H9 (cell line): ENCODE data around the gene NR3C2. TPM values are rescaled to one million over a fixed set of nuclear protein-coding genes. Genes with fewer than 3 reads are reported as not detected.

Experiments used
- DNase-seq: peaks from one replicate; pipeline ENCODE4 v3.0.0-alpha.2; 2017
- H2AFZ ChIP-seq: one replicate; pipeline ENCODE4 v1.6.1; 2013; ENCODE audit warnings: mild to moderate bottlenecking, low read length, control low read depth, moderate library complexity
- H2AK5ac ChIP-seq: 2 replicates; pipeline ENCODE4 v1.6.1; 2013; ENCODE audit warnings: low read length, control low read depth, mixed read lengths; ENCODE audit not compliant: insufficient read length
- H2BK120ac ChIP-seq: one replicate; pipeline ENCODE4 v1.6.1; 2013; ENCODE audit warnings: low read depth, mild to moderate bottlenecking, low read length, control low read depth, inconsistent platforms; ENCODE audit not compliant: poor library complexity, severe bottlenecking
- H2BK12ac ChIP-seq: 2 replicates; pipeline ENCODE4 v1.6.1; 2013; ENCODE audit warnings: low read length, control low read depth, mixed read lengths, low read depth; ENCODE audit not compliant: insufficient read length
- H2BK15ac ChIP-seq: 2 replicates; pipeline ENCODE4 v1.6.1; 2013; ENCODE audit warnings: low read depth, low read length, control low read depth
- H2BK20ac ChIP-seq: one replicate; pipeline ENCODE4 v1.6.1; 2013; ENCODE audit warnings: low read depth, mild to moderate bottlenecking, low read length, control low read depth, inconsistent platforms; ENCODE audit not compliant: poor library complexity, severe bottlenecking
- H2BK5ac ChIP-seq: 2 replicates; pipeline ENCODE4 v1.6.1; 2013; ENCODE audit warnings: low read length, control low read depth, mixed read lengths; ENCODE audit not compliant: insufficient read length
- H3K14ac ChIP-seq: 2 replicates; pipeline ENCODE4 v1.6.1; 2013; ENCODE audit warnings: low read length, control low read depth; ENCODE audit not compliant: insufficient read depth
- H3K18ac ChIP-seq: 2 replicates; pipeline ENCODE4 v1.6.1; 2013; ENCODE audit warnings: low read depth, mild to moderate bottlenecking, mixed read lengths, low read length, control low read depth; ENCODE audit not compliant: insufficient read length
- H3K23ac ChIP-seq: 2 replicates; pipeline ENCODE4 v1.6.1; 2013; ENCODE audit warnings: low read length, control low read depth, mixed read lengths, low read depth; ENCODE audit not compliant: insufficient read length
- H3K23me2 ChIP-seq: 2 replicates; pipeline ENCODE4 v1.6.1; 2013; ENCODE audit warnings: low read depth, mild to moderate bottlenecking, mixed read lengths, low read length, control low read depth; ENCODE audit not compliant: insufficient read length, poor library complexity, severe bottlenecking
- H3K27ac ChIP-seq: 2 replicates; pipeline ENCODE4 v1.5.1; 2013; ENCODE audit warnings: low read length, control low read depth, mixed read lengths, low read depth; ENCODE audit not compliant: insufficient read length
- H3K27me3 ChIP-seq: 2 replicates; pipeline ENCODE4 v1.6.1; 2013; ENCODE audit warnings: low read length, control low read depth, inconsistent platforms; ENCODE audit not compliant: insufficient read depth
- H3K4ac ChIP-seq: 2 replicates; pipeline ENCODE4 v1.6.1; 2013; ENCODE audit warnings: low read depth, mild to moderate bottlenecking, control low read depth, inconsistent platforms, low read length, moderate library complexity
- H3K4me1 ChIP-seq: 2 replicates; pipeline ENCODE4 v1.6.1; 2013; ENCODE audit warnings: low read length, control low read depth, inconsistent platforms; ENCODE audit not compliant: insufficient read depth
- H3K4me2 ChIP-seq: 2 replicates; pipeline ENCODE4 v1.6.1; 2013; ENCODE audit warnings: low read length, control low read depth, mixed read lengths; ENCODE audit not compliant: insufficient read length, insufficient read depth
- H3K56ac ChIP-seq: 2 replicates; pipeline ENCODE4 v1.6.1; 2013; ENCODE audit warnings: low read depth, mild to moderate bottlenecking, mixed read lengths, low read length, control low read depth; ENCODE audit not compliant: insufficient read length
- H3K79me1 ChIP-seq: 2 replicates; pipeline ENCODE4 v1.6.1; 2013; ENCODE audit warnings: low read depth, mild to moderate bottlenecking, moderate library complexity, low read length, control low read depth, inconsistent platforms; ENCODE audit not compliant: insufficient read depth, poor library complexity, severe bottlenecking
- H3K79me2 ChIP-seq: 2 replicates; pipeline ENCODE4 v1.6.1; 2013; ENCODE audit warnings: low read length, control low read depth, inconsistent platforms; ENCODE audit not compliant: insufficient read depth
- H3K9ac ChIP-seq: 2 replicates; pipeline ENCODE4 v1.6.1; 2013; ENCODE audit warnings: low read length, control low read depth, mixed read lengths; ENCODE audit not compliant: insufficient read length; ENCODE audit errors: extremely low read depth
- H3K9me3 ChIP-seq: one replicate; pipeline ENCODE4 v1.6.1; 2013; ENCODE audit warnings: low read depth, low read length, inconsistent platforms; ENCODE audit not compliant: control insufficient read depth
- H3T11ph ChIP-seq: one replicate; pipeline ENCODE4 v1.6.1; 2013; ENCODE audit warnings: mild to moderate bottlenecking, low read length, control low read depth, inconsistent platforms
- H4K20me1 ChIP-seq: one replicate; pipeline ENCODE4 v1.6.1; 2013; ENCODE audit not compliant: control insufficient read depth, insufficient read length, insufficient read depth
- H4K5ac ChIP-seq: 2 replicates; pipeline ENCODE4 v1.6.1; 2013; ENCODE audit warnings: low read depth, mild to moderate bottlenecking, mixed read lengths, low read length, control low read depth; ENCODE audit not compliant: insufficient read length
- H4K8ac ChIP-seq: replicated peaks from 2 replicates; pipeline ENCODE4 v1.6.1; 2013; ENCODE audit warnings: low read length, control low read depth, mixed read lengths, low read depth; ENCODE audit not compliant: insufficient read length
- H4K91ac ChIP-seq: 2 replicates; pipeline ENCODE4 v1.6.1; 2013; ENCODE audit warnings: low read depth, mild to moderate bottlenecking, moderate library complexity, mixed read lengths, low read length, control low read depth; ENCODE audit not compliant: insufficient read length
- H3K27ac Mint-ChIP-seq, 3 experiments: 2 replicates in 2 of 3; 3 replicates in 1 of 3; pipeline ENCODE4 v1.8.0; 2020 to 2021; ENCODE audit warnings: mixed read lengths in 3 of 3, mild to moderate bottlenecking in 1 of 3, moderate library complexity in 1 of 3
- H3K27me3 Mint-ChIP-seq: 2 replicates; pipeline ENCODE4 v1.8.0; 2021; ENCODE audit warnings: low read depth, mild to moderate bottlenecking, moderate library complexity, mixed read lengths
- H3K36me3 Mint-ChIP-seq, 3 experiments: 2 replicates in 2 of 3; 3 replicates in 1 of 3; pipeline ENCODE4 v1.8.0; 2020 to 2021; ENCODE audit warnings: low read depth in 3 of 3, mixed read lengths in 3 of 3; ENCODE audit not compliant: insufficient read depth in 1 of 3
- H3K4me1 Mint-ChIP-seq, 2 experiments: 2 replicates each; pipeline ENCODE4 v1.8.0; 2020; ENCODE audit warnings: mixed read lengths in 2 of 2
- H3K4me3 Mint-ChIP-seq, 2 experiments: 2 replicates in 1 of 2; 3 replicates in 1 of 2; pipeline ENCODE4 v1.8.0; 2020 to 2021; ENCODE audit warnings: mild to moderate bottlenecking in 2 of 2, mixed read lengths in 2 of 2, moderate library complexity in 1 of 2
- H3K9me3 Mint-ChIP-seq, 2 experiments: 2 replicates in 1 of 2; 3 replicates in 1 of 2; pipeline ENCODE4 v1.8.0; 2020; ENCODE audit warnings: mild to moderate bottlenecking in 2 of 2, mixed read lengths in 2 of 2, moderate library complexity in 1 of 2
- CTCF ChIP-seq: fragments of 200-600 bp; sonication (generic); conservative IDR thresholded peaks from 3 replicates; pipeline ENCODE4 v1.8.0; 2021; ENCODE audit warnings: antibody characterized with exemption, mild to moderate bottlenecking
- WGBS: extraction: QIAGEN DNeasy Blood & Tissue Kit; methylation state at CpG from one replicate; pipeline ENCODE4 v1.1.7; 2013; ENCODE audit warnings: missing lambda C conversion rate, low lambda C conversion rate, mixed read lengths; ENCODE audit not compliant: insufficient read length; ENCODE audit errors: extremely low coverage; 5-methylcytosine and 5-hydroxymethylcytosine counted together
- total RNA-seq: library from RNA; stranded (reverse); gene quantifications from 2 replicates; pipeline ENCODE4 v1.2.1, GENCODE V29; 2021

Gene NR3C2
- total RNA-seq, 1 experiment from 2014 or later = 1.4 TPM

GRCh38 chr4:148329751-148330150, 112.5 kb downstream of the NR3C2 start:
- Histone ChIP-seq H3K79me2 (no peaks in the 10 kb centered on the region), H2BK15ac (no peak overlapping the region), H2BK5ac (no peak overlapping the region), H3K18ac (no peak overlapping the region), H4K5ac (no peak overlapping the region), H3K23ac (no peak overlapping the region), H4K20me1 (no peaks in the 10 kb centered on the region), H3K4me1 (peaks cover 3% of the 10 kb centered on the region; the same call in 1 of the 2 replicates), H3K9me3 (no peaks in the 10 kb centered on the region), H3K4me2 (no peak overlapping the region), H3K23me2 (no peaks in the 10 kb centered on the region), H2AFZ (no peak overlapping the region), H3K4ac (no peak overlapping the region), H4K91ac (no peak overlapping the region), H2AK5ac (no peak overlapping the region), H2BK12ac (no peak overlapping the region), H3K27me3 (no peaks in the 10 kb centered on the region), H2BK120ac (no peak overlapping the region), H3K79me1 (no peaks in the 10 kb centered on the region), H3K9ac (no peak overlapping the region), H2BK20ac (no peak overlapping the region), H3K56ac (no peak overlapping the region), H3K27ac (no peak overlapping the region), H3T11ph (no peak overlapping the region), H4K8ac (no peak overlapping the region), H3K14ac (no peak overlapping the region)
- peaks cover 20 to 24% of the 10 kb centered on the region in 2 experiments for H3K4me1 Mint-ChIP-seq
- no peak overlapping the region for H3K27ac Mint-ChIP-seq
- WGBS = no CpG with 5 or more reads among the region's 5 CpGs
- H3K4me3 Mint-ChIP-seq = no peak overlapping the region
- H3K27me3 Mint-ChIP-seq = no peaks in the 10 kb centered on the region
- H3K9me3 Mint-ChIP-seq = no peaks in the 10 kb centered on the region
- no peaks in the 10 kb centered on the region; a peak in 1 of 7 replicates for H3K36me3 Mint-ChIP-seq
- TF ChIP-seq CTCF = no peak
- DNase-seq = no peak
